SH-SY5Y (cell line): ENCODE results near the gene IGSF23.

Source experiments
- GATA2 ChIP-seq: IDR thresholded peaks from 2 replicates; pipeline ENCODE4 v1.6.1; 2011; ENCODE audit warnings: mild to moderate bottlenecking, low read depth, low read length
- GATA3 ChIP-seq: IDR thresholded peaks from 2 replicates; pipeline ENCODE4 v1.6.1; 2011; ENCODE audit warnings: low read depth, mild to moderate bottlenecking, low read length, moderate library complexity

The IGSF23 gene

DNA sequence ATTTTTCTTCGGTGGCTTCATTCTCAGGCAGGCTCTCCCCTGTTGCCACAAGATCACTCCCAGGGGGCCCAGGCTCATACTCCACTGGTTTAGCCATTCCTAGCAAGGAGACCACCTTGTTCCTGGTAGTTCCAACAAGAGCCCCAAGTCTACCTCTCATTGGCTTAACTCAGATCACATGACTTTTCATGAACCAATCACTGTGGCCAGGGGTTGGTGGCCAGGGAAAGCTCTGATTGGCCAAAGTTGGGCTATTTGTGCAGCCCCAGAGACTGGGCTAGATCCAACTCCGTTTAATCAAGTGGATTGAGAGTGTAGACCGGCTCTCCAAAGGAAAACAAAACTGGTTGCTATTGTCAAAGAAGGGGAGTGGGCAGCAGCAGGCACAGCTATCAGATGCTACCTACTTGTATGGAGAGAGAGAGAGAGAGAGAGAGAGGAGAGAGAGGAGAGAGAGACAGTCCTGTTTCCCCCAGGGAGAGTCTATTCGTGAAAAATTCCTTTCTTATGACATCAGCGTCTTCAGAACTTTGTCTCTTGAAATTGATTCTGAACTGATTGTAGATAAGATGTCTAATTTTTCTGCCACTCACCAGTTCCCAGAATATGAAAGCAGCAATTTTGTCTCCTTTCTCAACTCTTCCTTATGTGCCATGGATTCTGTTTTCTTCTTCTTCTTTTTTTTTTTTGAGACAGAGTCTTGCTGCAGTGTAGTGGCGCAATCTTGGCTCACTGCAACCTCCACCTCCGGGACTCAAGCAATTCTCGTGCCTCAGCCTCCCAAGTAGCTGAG lies 63.9 kb downstream of the IGSF23 start:
- TF ChIP-seq GATA2 (no peak), GATA3 (no peak)

DNA sequence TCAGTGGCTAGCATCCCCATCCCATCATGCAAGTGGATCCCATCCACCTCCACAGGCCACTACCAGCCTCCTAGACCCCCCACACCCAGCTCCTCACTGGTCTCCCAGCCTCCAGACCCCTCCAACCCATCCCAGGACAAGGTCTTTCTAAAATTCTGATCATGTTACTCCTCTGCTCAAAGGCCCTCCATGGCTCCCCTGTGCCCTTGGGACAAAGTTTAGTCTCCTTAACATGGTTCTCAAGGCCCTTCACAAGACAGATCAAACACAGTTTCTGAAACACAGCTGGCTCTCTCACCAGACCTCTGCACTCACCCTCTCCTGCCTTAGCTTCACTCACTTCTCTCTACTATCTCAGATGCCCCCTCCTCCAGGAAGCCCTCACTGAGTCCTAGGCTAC lies 67.2 kb downstream of the IGSF23 start:
- TF ChIP-seq GATA2 (no peak), GATA3 (no peak)

- no peak for TF ChIP-seq GATA2
- no peak for TF ChIP-seq GATA3
Observed at GRCh38 chr19:44681992-44682790, 68.8 kb downstream of the IGSF23 start.

GRCh38 chr19:44682807-44683206 lies 69.4 kb downstream of the IGSF23 start:
- TF ChIP-seq GATA3 (no peak), GATA2 (no peak)

DNA sequence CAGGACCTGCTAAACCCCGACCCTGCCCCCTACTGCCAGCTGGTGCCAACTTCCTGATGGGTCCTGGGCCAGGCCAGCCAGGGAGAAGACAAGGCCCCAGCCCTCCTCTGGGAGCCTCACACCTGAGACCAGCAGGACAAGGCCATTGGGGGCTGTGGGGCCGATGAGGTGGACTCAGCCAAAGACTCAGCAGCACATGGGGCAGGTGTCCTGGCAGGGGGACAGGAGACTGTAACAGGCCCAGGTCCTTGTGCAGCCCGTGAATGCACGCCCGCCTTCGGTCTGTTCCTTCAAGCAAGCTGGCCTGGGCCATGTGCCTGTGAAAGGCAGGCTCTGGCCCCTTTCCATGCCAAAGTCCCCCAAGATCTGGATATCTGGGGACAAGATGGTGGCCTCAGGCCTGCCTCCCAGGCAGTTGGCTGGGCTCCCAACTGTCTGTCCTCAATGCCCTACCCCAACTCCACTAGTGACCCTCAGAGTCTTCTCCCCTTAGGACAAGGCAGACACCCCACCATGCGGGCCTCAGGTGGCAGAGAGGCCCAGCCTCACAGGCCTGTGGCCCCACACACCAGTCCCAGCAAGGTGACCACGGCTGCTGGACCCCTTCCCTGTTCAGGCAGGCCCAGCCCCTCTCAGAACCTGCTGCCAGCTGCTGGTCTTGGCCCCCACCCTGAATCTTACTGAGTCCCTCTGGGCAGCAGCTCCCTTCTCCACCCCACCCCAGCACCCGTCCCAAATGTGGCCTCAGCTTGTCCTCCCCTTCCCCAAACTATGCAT lies 70.3 kb downstream of the IGSF23 start:
- TF ChIP-seq GATA3 (no peak), GATA2 (no peak)

GRCh38 chr19:44684892-44685863 lies 71.8 kb downstream of the IGSF23 start:
- TF ChIP-seq GATA2 (no peak), GATA3 (no peak)

- no peak for TF ChIP-seq GATA3
- no peak for TF ChIP-seq GATA2
Observed at GRCh38 chr19:44685877-44686276, 72.5 kb downstream of the IGSF23 start.
